Stimulated activated CD4-positive, alpha-beta T cell treated with anti-CD3 and anti-CD28 coated beads, Interleukin-4, amount 100 ng/mL, for 1 hour (primary cell): ENCODE data around the gene ZNF609.

Experiments
- DNase-seq: peaks from one replicate; pipeline ENCODE4 v3.0.0-alpha.2; 2020

ZNF609 gene

GRCh38 chr15:64701482-64702184 lies 241.3 kb downstream of the ZNF609 start:
- no peak for DNase-seq

- peak; percentile 97 for DNase-seq
These were observed 242.6 kb downstream of the ZNF609 start for GRCh38 chr15:64702816-64703631.

GRCh38 chr15:64703632-64703959 lies 243.2 kb downstream of the ZNF609 start:
- DNase-seq: no peak

- no peak for DNase-seq
These were observed 244.6 kb downstream of the ZNF609 start for GRCh38 chr15:64705006-64705405.

- DNase-seq: no peak
These were observed 245.9 kb downstream of the ZNF609 start for GRCh38 chr15:64706011-64706911.

- DNase-seq: no peak
These were observed 250.5 kb downstream of the ZNF609 start for GRCh38 chr15:64710676-64711428.

- no peak for DNase-seq
These were observed 252.0 kb downstream of the ZNF609 start for GRCh38 chr15:64712353-64712752.

- no peak for DNase-seq
These were observed 253.2 kb downstream of the ZNF609 start for GRCh38 chr15:64713592-64713991.

GRCh38 chr15:64716452-64716851 lies 256.1 kb downstream of the ZNF609 start:
- DNase-seq: no peak

- no peak for DNase-seq
These were observed 256.8 kb downstream of the ZNF609 start for GRCh38 chr15:64717130-64717529.

- DNase-seq: peak; percentile 22
These were observed 257.5 kb downstream of the ZNF609 start for GRCh38 chr15:64717735-64718495.

GRCh38 chr15:64720188-64720587 lies 259.8 kb downstream of the ZNF609 start:
- DNase-seq: no peak

- no peak for DNase-seq
These were observed 269.8 kb downstream of the ZNF609 start for GRCh38 chr15:64730151-64730550.

- peak; percentile 87 for DNase-seq
These were observed 270.8 kb downstream of the ZNF609 start for GRCh38 chr15:64731012-64731804.

GRCh38 chr15:64731805-64732151 lies 271.4 kb downstream of the ZNF609 start:
- DNase-seq: no peak

- no peak for DNase-seq
These were observed 271.9 kb downstream of the ZNF609 start for GRCh38 chr15:64732156-64732860.
